ENCODE results near the gene NFE2. TPM values are rescaled to one million over a fixed set of nuclear protein-coding genes. Genes with fewer than 3 reads are reported as not detected.

The NFE2 gene
- under 1 TPM; 0.15 to 0.48 (median 0.33) TPM for total RNA-seq

- Histone ChIP-seq H3K27me3 (no peaks in the 10 kb centered on the region), H3K36me3 (no peaks in the 10 kb centered on the region), H3K9me3 (no peaks in the 10 kb centered on the region), H3K4me1 (peaks cover 0 to 3% of the 10 kb centered on the region in 2 donors), H3K4me3 (peak within 1 kb of the TSS; percentile 24 to 57 (median 38)), H3K27ac (no peak within 1 kb of the TSS)
- intact Hi-C loops (cut with DNase I; ENCODE audit: low total_unique reads): loop anchor here (5.0 kb wide), 1 partner anchor 404 kb away; no protein-coding TSS in a partner anchor
- peak in 1 of 2 donors; percentile 75 for DNase-seq (ENCODE audit: low spot score in 2 of 2)
- no peak for TF ChIP-seq POLR2AphosphoS5 (IDR thresholded peaks at IDR 0.05)
- TF ChIP-seq POLR2A (IDR thresholded peaks at IDR 0.05): no peak
Observed at GRCh38 chr12:54300732-54301427, at the start of gene NFE2. NFE2 (minus strand) TSS chr12:54301015; CDS start chr12:54295248, 5,767 bp downstream.

- H3K36me3 ChIP-seq: peaks cover 6% of the 10 kb centered on the region
- intact Hi-C loops (cut with DNase I; ENCODE audit: low total_unique reads): no loop called here
- no peaks in the 10 kb centered on the region for H3K27me3 ChIP-seq
Observed at GRCh38 chr12:54349679-54350078, 48.9 kb upstream of the NFE2 start.

GRCh38 chr12:54349036-54349435, 48.2 kb upstream of the NFE2 start:
- peaks cover 6% of the 10 kb centered on the region for H3K36me3 ChIP-seq
- intact Hi-C loops (cut with DNase I; ENCODE audit: low total_unique reads): no loop called here
- DNase-seq (ENCODE audit: low spot score in 2 of 2): no peak

More at GRCh38 chr12:54349679-54350078, 48.9 kb upstream of the NFE2 start:
- Histone ChIP-seq H3K4me3 (no peak overlapping the region), H3K4me1 (no peaks in the 10 kb centered on the region), H3K27ac (no peak overlapping the region), H3K9me3 (no peaks in the 10 kb centered on the region)
- no peak for TF ChIP-seq CTCF (IDR thresholded peaks at IDR 0.05)
- no peak for TF ChIP-seq POLR2A (IDR thresholded peaks at IDR 0.05)
- no peak for TF ChIP-seq POLR2AphosphoS5 (IDR thresholded peaks at IDR 0.05)
- DNase-seq (ENCODE audit: low spot score in 2 of 2): no peak

GRCh38 chr12:54341378-54342300, 40.8 kb upstream of the NFE2 start:
- H3K9me3 ChIP-seq: no peaks in the 10 kb centered on the region
- H3K27ac ChIP-seq: no peak overlapping the region
- peaks cover 9% of the 10 kb centered on the region for H3K36me3 ChIP-seq
- DNase-seq (ENCODE audit: low spot score in 2 of 2): no peak
- H3K27me3 ChIP-seq: no peaks in the 10 kb centered on the region
- H3K4me3 ChIP-seq: no peak overlapping the region
- intact Hi-C loops (cut with DNase I; ENCODE audit: low total_unique reads): no loop called here
- H3K4me1 ChIP-seq: no peaks in the 10 kb centered on the region
- no peak for TF ChIP-seq POLR2AphosphoS5 (IDR thresholded peaks at IDR 0.05)
- no peak for TF ChIP-seq CTCF (IDR thresholded peaks at IDR 0.05)
- TF ChIP-seq POLR2A (IDR thresholded peaks at IDR 0.05): no peak

More at GRCh38 chr12:54349036-54349435, 48.2 kb upstream of the NFE2 start:
- Histone ChIP-seq H3K27ac (no peak overlapping the region), H3K27me3 (no peaks in the 10 kb centered on the region), H3K9me3 (no peaks in the 10 kb centered on the region), H3K4me3 (no peak overlapping the region), H3K4me1 (no peaks in the 10 kb centered on the region)
- TF ChIP-seq CTCF (IDR thresholded peaks at IDR 0.05) (no peak), POLR2AphosphoS5 (IDR thresholded peaks at IDR 0.05) (no peak), POLR2A (IDR thresholded peaks at IDR 0.05) (no peak)

GRCh38 chr12:54340846-54341245, 40.0 kb upstream of the NFE2 start:
- intact Hi-C loops (cut with DNase I; ENCODE audit: low total_unique reads): no loop called here

More at GRCh38 chr12:54340846-54341245, 40.0 kb upstream of the NFE2 start:
- Histone ChIP-seq H3K4me3 (no peak overlapping the region), H3K27me3 (no peaks in the 10 kb centered on the region), H3K36me3 (peaks cover 9% of the 10 kb centered on the region), H3K9me3 (no peaks in the 10 kb centered on the region), H3K4me1 (no peaks in the 10 kb centered on the region), H3K27ac (no peak overlapping the region)
- TF ChIP-seq POLR2AphosphoS5 (IDR thresholded peaks at IDR 0.05) (no peak), POLR2A (IDR thresholded peaks at IDR 0.05) (no peak), CTCF (IDR thresholded peaks at IDR 0.05) (no peak)
- no peak for DNase-seq (ENCODE audit: low spot score in 2 of 2)
